ENCODE measurements around the gene JMJD6. TPM values are rescaled to one million over a fixed set of nuclear protein-coding genes. Genes with fewer than 3 reads are reported as not detected.
A peak's percentile ranks its signal among the peaks of the same experiment; 100 is the strongest.

The JMJD6 gene
- total RNA-seq, 1 donor from 2014 or later = 68.6 TPM

DNA sequence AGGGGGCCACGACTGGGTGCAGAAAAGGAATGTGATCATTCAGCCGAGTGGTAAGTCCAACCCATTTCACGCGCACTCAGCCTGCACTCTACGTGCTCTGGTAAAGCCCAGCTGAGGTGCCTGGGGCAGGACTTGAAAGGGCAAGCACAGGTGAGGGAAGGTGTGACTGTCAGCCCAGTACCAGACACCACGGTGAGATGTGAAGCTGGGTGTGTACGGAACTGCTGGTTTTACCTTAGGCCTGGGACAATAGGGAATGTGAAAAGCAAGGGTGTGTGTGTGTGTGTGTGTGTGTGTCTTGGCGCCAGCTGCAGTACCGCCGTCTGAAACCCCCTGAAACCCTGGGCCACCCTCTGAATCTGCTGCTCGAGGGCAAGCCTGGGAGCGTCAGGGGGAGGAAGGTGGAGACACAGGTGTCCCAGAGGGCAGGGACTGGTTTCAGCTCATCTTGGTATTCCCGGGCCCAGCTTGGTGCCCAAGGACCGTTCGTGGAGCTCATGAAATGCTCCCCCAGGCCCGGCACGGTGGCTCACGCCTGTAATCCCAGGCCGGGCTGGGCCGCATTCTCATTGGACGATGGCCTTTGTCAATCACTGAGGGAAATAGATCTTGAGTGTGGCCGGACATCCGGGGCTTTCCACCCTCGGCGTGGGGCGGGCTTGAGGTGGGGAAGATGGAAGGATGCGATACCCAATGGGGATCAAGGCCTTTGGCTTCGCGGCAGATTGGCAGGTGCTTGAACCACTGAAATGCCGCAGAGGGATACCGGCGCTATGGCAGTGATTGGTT lies 55.1 kb downstream of the JMJD6 start:
- ATAC-seq (peak; percentile 97), DNase-seq (peak; percentile 100)
- intact Hi-C loops (cut with micrococcal nuclease) = no loop called here

DNA sequence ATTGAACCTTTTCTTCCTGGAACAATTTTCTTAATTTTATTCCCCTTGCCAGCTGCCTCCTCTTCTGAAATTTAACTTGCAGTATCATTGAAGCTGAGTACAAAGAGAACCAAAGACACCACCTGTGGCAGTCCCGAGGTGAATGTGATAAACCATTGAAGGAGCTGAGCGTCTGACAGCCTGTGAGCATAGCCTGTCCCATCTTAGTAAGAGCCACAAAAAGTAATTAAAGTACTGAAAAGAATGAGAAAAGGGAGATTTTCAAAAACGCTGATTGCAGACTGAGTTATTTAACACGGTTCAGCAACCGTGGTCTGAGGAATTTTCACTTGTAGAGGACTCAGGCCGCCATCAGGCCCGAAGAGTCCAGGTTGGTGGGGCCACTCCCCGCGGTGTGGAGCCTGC lies 55.7 kb downstream of the JMJD6 start:
- ATAC-seq (no peak), DNase-seq (no peak)
- intact Hi-C loops (cut with micrococcal nuclease) = no loop called here

DNA sequence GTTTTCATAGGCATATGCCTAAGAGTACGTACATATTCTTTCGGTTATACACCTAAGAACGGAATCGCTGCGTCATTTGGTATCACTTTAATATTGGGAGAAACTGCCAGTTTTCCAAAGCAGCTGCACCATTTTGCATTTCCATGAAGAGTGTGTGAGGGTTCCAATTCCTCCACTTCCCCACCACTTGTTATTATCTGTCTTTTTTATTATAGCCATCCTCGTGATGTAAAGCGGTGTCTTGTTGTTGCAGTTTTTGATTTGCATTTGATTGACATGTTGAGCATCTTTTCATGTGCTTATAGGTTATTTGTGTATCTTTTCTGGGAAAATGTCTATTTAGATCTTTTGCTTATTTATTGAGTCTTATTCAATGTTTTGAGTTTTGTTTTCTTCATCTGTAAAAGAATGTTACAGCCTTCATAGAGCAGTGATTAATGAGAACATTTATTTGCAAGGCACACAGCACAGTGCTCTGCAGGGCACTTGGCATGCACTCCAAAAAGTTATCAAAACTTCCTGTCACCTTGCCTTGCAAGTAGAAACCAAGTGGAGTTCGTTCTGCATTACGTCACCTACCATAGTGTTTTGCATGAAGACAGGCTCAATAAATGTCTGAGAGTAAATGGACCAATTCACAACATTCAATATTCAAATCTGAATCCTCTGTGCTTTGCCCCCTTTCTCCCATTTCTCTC lies 56.2 kb downstream of the JMJD6 start:
- DNase-seq = no peak
- peak; percentile 9 for ATAC-seq
- intact Hi-C loops (cut with micrococcal nuclease) = no loop called here

Small RNA genes within 50 kb of the gene (microRNA-seq; reads per million reads assigned to microRNA genes)
- gene MIR636 (ENCODE audit: borderline number of aligned reads) = not detected

Other genes with a start within 250 kb of the JMJD6 start
- 17.7 TPM for gene RHBDF2, start 225.2 kb downstream of the JMJD6 start, total RNA-seq
- gene CYGB, start 188.9 kb downstream of the JMJD6 start, total RNA-seq = 28.0 TPM
- 4.3 TPM for gene PRCD, start 186.6 kb downstream of the JMJD6 start, total RNA-seq
- gene ST6GALNAC2, start 140.7 kb downstream of the JMJD6 start, total RNA-seq = 5.1 TPM
- gene ST6GALNAC1, start 82.8 kb downstream of the JMJD6 start, total RNA-seq = 3.8 TPM
- 364 TPM for gene MXRA7, start 15.6 kb downstream of the JMJD6 start, total RNA-seq
- 21.0 TPM for gene METTL23, start 233 bp upstream of the JMJD6 start, total RNA-seq
- 78.0 TPM for gene SRSF2, start 10.7 kb upstream of the JMJD6 start, total RNA-seq
- gene MFSD11, start 11.5 kb upstream of the JMJD6 start, total RNA-seq = 21.3 TPM
- not detected for gene MGAT5B, start 141.8 kb upstream of the JMJD6 start, total RNA-seq

All from left ventricle myocardium superior (tissue), 1 donor.